ENCODE results near the gene CLASP1. TPM values are rescaled to one million over a fixed set of nuclear protein-coding genes. Genes with fewer than 3 reads are reported as not detected.

CLASP1 gene
- total RNA-seq, 1 donor, result 46.0 TPM

DNA sequence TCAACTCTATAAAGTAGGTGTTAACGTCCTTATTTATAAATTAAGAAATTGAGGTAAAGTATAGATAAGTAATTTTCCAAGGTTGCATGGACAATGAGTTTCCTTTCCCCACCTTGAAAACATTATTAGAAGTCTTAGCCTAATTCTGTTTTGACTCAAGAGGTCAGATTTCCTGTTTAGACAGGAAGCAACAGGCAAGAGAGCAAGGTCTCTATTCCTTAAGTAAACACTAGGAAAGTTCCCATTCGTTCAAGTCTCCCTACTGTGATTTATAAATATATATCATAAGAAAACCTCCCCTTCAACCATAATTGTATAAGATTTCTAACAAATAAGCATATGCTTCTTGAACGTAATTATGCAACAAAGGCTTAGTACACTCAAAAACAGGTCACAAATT lies 40.3 kb downstream of the CLASP1 start:
- Histone ChIP-seq H3K36me3 (ENCODE audit: insufficient read depth, low read length) (peaks cover 5% of the 10 kb centered on the region), H3K79me2 (ENCODE audit: insufficient read depth, low read length) (peaks cover 51% of the 10 kb centered on the region), H3K4me1 (ENCODE audit: insufficient read depth, low read length) (no peaks in the 10 kb centered on the region), H2AFZ (ENCODE audit: low read length) (no peak overlapping the region), H4K20me1 (ENCODE audit: insufficient read depth, low read length) (peaks cover 42% of the 10 kb centered on the region), H3K27me3 (ENCODE audit: insufficient read depth, low read length) (no peaks in the 10 kb centered on the region), H3K27ac (ENCODE audit: low read depth, low read length) (no peak overlapping the region), H3K4me3 (ENCODE audit: insufficient read depth, low read length) (no peak overlapping the region), H3K4me2 (ENCODE audit: insufficient read depth, low read length) (no peak overlapping the region), H3K9me3 (ENCODE audit: low read depth, low read length) (no peaks in the 10 kb centered on the region)
- TF ChIP-seq, protein P1, sequence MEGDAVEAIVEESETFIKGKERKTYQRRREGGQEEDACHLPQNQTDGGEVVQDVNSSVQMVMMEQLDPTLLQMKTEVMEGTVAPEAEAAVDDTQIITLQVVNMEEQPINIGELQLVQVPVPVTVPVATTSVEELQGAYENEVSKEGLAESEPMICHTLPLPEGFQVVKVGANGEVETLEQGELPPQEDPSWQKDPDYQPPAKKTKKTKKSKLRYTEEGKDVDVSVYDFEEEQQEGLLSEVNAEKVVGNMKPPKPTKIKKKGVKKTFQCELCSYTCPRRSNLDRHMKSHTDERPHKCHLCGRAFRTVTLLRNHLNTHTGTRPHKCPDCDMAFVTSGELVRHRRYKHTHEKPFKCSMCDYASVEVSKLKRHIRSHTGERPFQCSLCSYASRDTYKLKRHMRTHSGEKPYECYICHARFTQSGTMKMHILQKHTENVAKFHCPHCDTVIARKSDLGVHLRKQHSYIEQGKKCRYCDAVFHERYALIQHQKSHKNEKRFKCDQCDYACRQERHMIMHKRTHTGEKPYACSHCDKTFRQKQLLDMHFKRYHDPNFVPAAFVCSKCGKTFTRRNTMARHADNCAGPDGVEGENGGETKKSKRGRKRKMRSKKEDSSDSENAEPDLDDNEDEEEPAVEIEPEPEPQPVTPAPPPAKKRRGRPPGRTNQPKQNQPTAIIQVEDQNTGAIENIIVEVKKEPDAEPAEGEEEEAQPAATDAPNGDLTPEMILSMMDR (IDR thresholded peaks at IDR 0.05; ENCODE audit: extremely low read depth, low read depth, low read length), result no peak
- peak; percentile 59 for DNase-seq (ENCODE audit: insufficient read length, low spot score, missing footprints)

DNA sequence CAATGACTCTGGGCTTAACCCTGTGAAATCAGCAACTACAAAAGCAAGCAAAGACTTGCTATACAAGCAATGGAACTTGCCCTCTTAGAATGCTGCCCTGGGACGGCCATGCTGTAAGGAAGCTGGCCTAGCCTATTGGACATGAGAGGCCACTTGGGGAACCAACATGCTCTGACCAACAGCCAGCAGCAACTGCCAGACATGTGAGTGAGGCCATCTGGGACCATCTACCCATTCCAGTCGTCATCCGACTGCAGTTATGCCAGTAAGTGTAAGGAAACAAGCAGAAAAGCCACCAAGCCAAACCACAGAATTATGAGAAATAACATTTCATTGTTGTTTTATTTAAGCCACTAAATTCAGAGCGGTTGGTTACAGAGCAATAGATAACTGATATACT lies 40.9 kb downstream of the CLASP1 start:
- TF ChIP-seq, protein P1 (IDR thresholded peaks at IDR 0.05; ENCODE audit: extremely low read depth, low read depth, low read length), result no peak
- Histone ChIP-seq H3K27ac (ENCODE audit: low read depth, low read length) (no peak overlapping the region), H3K9me3 (ENCODE audit: low read depth, low read length) (no peaks in the 10 kb centered on the region), H3K36me3 (ENCODE audit: insufficient read depth, low read length) (peaks cover 5% of the 10 kb centered on the region), H4K20me1 (ENCODE audit: insufficient read depth, low read length) (peaks cover 41% of the 10 kb centered on the region), H3K4me2 (ENCODE audit: insufficient read depth, low read length) (no peak overlapping the region), H3K4me3 (ENCODE audit: insufficient read depth, low read length) (no peak overlapping the region), H2AFZ (ENCODE audit: low read length) (no peak overlapping the region), H3K4me1 (ENCODE audit: insufficient read depth, low read length) (no peaks in the 10 kb centered on the region), H3K79me2 (ENCODE audit: insufficient read depth, low read length) (peaks cover 51% of the 10 kb centered on the region), H3K27me3 (ENCODE audit: insufficient read depth, low read length) (no peaks in the 10 kb centered on the region)
- no peak for DNase-seq (ENCODE audit: insufficient read length, low spot score, missing footprints)

DNA sequence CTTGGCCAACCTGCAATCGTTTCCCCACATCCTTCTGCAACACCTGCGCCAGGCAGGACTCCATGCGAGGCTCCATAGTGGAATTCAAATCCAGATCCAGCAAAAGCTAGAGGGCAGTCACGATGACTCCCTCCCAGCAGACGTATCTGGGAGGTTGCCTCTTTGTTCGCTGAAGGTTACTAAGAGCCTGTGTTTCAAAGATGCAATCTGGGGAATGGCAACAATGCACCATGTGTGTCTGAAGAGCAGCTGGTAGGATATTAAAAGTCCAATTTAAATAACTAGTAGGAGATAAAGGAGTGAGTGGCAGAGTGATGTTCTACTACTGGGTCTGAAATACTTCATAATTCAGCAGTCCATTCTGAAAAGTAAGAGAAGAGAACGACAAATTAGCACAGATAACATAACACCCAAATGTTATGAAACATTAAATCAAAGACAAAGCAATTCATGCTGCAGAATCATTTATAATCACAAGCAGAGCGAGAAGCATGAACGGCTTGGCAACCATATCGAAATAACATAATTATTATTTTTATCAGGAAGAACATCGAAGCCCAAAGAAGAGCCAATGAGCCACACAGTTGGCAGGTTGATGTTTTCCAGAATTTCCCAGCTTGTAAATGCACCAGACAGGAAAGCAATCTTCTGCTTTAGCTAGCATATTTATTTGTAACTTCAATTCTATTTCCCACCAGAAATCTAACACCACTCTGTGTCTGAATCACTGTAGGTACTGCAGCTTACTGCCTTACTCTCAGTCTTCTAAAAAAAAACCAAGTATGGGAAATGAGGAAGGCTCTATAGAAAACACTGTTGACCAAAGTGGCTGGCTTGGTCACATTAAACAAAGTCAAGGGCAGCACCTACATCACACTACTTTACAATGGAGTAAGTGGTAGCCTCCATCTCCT lies 43.2 kb downstream of the CLASP1 start:
- H4K20me1 ChIP-seq (ENCODE audit: insufficient read depth, low read length), result peaks cover 31% of the 10 kb centered on the region
- H3K79me2 ChIP-seq (ENCODE audit: insufficient read depth, low read length), result peaks cover 62% of the 10 kb centered on the region
- H3K9me3 ChIP-seq (ENCODE audit: low read depth, low read length), result no peaks in the 10 kb centered on the region
- no peaks in the 10 kb centered on the region for H3K4me1 ChIP-seq (ENCODE audit: insufficient read depth, low read length)
- DNase-seq (ENCODE audit: insufficient read length, low spot score, missing footprints), result peak; percentile 45
- no peak overlapping the region for H2AFZ ChIP-seq (ENCODE audit: low read length)
- H3K27ac ChIP-seq (ENCODE audit: low read depth, low read length), result no peak overlapping the region
- H3K4me2 ChIP-seq (ENCODE audit: insufficient read depth, low read length), result no peak overlapping the region
- peaks cover 5% of the 10 kb centered on the region for H3K36me3 ChIP-seq (ENCODE audit: insufficient read depth, low read length)
- no peak overlapping the region for H3K4me3 ChIP-seq (ENCODE audit: insufficient read depth, low read length)
- TF ChIP-seq, protein P1 (IDR thresholded peaks at IDR 0.05; ENCODE audit: extremely low read depth, low read depth, low read length), result no peak
- no peaks in the 10 kb centered on the region for H3K27me3 ChIP-seq (ENCODE audit: insufficient read depth, low read length)

DNA sequence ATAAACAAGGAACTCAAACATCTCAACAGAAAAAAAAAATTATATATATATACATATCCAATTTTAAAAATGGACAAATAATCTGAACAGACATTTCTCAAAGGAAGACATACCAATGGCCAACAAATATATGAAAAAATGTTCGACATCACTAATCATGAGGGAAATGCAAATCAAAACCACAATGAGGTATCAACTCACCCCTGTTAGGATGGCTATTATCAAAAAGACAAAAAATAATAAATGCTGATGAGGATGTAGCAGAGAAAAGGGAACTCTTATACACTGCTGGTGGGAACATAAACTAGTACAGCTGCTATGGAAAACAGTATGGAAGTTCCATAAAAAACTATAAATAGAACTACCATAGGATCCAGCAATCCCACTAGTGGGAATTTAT lies 46.1 kb downstream of the CLASP1 start:
- Histone ChIP-seq H3K79me2 (ENCODE audit: insufficient read depth, low read length) (peaks cover 68% of the 10 kb centered on the region), H3K27ac (ENCODE audit: low read depth, low read length) (no peak overlapping the region), H2AFZ (ENCODE audit: low read length) (no peak overlapping the region), H3K4me1 (ENCODE audit: insufficient read depth, low read length) (no peaks in the 10 kb centered on the region), H3K36me3 (ENCODE audit: insufficient read depth, low read length) (peaks cover 5% of the 10 kb centered on the region), H3K27me3 (ENCODE audit: insufficient read depth, low read length) (no peaks in the 10 kb centered on the region), H3K4me2 (ENCODE audit: insufficient read depth, low read length) (no peak overlapping the region), H3K9me3 (ENCODE audit: low read depth, low read length) (no peaks in the 10 kb centered on the region), H4K20me1 (ENCODE audit: insufficient read depth, low read length) (peaks cover 23% of the 10 kb centered on the region), H3K4me3 (ENCODE audit: insufficient read depth, low read length) (no peak overlapping the region)
- DNase-seq (ENCODE audit: insufficient read length, low spot score, missing footprints), result no peak
- TF ChIP-seq, protein P1 (IDR thresholded peaks at IDR 0.05; ENCODE audit: extremely low read depth, low read depth, low read length), result no peak

Data from osteoblast (primary cell).